ENCODE data around the gene GPR75.
"Not testable (repeated sequence)": the region's sequence is repeated elsewhere in the genome, so short reads cannot be mapped to it uniquely, and the experiment has no call there.

Gene GPR75

DNA sequence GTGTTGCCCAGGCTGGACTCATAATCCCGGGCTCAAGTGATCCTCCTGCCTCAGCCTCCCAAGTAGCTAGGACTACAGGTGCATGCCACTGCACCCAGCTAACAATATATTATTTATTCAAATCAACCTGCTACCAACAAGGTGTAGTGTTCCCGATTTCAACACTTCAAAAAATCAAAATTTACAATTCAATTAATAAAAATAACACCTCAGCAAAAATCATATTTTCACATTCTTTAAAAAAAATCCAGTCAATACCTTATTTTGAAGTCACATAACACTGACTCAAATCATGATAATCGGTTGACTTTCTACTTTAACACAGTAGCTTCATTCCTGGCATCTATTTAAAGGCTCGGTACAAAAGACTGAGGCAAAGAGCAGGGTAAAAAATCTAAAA lies 7.2 kb downstream of the GPR75 start:
- no peak for DNase-seq (ENCODE audit: low read depth)

- not testable (repeated sequence) for DNase-seq (ENCODE audit: low read depth)
These were observed 8.6 kb downstream of the GPR75 start for GRCh38 chr2:53851052-53851757.

- no peak for DNase-seq (ENCODE audit: low read depth)
These were observed 11.7 kb downstream of the GPR75 start for GRCh38 chr2:53848062-53848461.

DNA sequence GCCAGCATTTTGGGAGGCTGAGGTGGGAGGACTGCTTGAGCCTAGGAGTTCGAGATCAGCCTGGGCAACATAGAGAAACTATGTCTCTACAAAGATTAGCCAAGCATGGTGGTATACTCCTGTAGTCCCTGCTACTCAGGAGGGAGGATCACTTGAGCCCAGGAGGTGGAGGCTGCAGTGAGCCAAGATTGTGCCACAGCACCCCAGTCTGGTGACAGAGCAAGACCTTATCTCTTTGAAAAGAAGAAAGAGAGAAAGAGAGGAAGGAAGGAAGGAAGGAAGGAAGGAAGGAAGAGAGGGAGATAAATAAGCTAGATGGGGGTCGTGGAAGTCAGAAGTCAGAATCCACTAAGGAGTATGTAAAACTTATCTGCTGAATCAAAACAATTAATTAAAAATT lies 16.2 kb downstream of the GPR75 start:
- no peak for DNase-seq (ENCODE audit: low read depth)

DNA sequence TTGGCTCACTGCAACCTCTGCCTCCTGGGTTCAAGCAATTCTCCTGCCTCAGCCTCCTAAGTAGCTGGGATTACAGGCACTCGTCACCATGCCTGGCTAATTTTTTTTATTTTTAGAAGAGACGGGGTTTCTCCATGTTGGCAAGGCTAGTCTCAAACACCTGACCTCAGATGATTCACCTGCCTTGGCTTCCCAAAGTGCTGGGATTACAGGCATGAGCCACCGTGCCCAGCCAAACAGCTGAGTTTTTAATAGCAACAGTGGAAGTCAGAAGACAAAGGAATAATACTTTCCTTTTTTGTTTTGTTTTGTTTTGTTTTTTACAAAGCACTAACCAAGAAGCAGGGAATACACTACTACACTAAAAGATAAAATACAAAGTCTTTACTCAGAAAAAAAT lies 16.9 kb downstream of the GPR75 start:
- no peak for DNase-seq (ENCODE audit: low read depth)

DNA sequence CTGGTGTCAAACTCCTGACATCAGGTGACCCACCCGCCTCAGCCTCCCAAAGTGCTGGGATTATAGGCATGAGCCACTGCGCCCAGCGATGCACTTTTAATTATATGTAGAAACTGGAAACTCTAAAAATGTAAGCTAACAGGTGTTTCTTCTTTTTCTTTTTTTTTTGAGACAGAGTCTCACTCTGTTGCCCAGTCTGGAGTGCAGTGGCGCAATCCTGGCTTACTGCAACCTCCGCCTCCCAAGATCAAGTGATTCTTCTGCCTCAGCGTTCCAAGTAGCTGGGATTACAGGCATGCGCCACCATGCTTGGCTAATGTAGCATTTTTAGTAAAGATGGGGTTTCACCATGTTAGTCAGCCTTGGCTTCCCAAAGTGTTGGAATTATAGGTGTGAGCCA lies 18.1 kb downstream of the GPR75 start:
- not testable (repeated sequence) for DNase-seq (ENCODE audit: low read depth)

- DNase-seq (ENCODE audit: low read depth) = no peak
These were observed 19.2 kb downstream of the GPR75 start for GRCh38 chr2:53840580-53840979.

DNA sequence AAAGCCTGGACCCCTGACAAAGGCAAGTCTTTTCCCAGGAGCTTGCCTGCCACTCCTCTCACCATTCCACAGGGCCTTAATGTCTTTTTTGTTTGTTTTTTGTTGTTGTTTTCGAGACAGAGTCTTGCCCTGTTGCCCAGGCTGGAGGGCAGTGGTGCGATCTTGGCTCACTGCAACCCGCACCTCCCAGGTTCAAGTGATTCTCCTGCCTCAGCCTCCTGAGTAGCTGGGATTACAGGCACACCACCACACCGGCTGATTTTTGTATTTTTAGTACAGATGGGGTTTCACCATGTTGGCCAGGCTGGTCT lies 29.8 kb downstream of the GPR75 start:
- not testable (repeated sequence) for DNase-seq (ENCODE audit: low read depth)

DNA sequence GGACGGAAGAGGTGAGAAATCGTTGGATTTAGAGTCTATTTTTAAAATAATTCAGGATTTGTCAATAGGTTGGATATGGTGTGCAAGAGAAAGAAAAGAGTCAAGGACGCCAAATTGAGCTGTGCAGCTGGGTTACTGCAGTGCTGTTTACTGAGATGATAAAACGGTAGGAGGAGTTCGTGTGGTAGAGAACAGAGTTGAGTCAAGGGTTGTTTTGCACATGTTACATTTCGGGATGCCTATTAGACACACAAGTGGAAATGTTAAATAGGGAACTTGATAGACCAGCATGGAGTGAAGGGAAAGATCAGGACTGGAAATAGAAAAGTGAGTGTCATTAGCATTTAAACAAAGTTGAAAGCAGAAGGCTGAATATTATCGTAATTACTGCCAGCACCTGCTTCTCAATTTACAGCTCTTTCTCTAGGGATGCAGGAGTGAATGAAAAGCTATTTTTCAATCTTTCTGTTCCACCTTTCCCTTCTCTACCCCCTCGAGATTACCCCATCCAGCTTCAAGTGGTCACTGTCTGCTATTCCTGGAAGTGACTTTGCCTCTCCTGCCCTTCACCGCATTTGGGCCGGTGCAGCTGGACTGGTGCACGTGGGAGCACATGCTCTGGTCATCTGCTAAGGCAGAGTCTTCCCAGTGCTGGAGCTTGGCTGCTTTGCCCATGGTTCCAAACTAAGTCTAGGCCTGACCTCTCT lies 30.3 kb downstream of the GPR75 start:
- no peak for DNase-seq (ENCODE audit: low read depth)

DNA sequence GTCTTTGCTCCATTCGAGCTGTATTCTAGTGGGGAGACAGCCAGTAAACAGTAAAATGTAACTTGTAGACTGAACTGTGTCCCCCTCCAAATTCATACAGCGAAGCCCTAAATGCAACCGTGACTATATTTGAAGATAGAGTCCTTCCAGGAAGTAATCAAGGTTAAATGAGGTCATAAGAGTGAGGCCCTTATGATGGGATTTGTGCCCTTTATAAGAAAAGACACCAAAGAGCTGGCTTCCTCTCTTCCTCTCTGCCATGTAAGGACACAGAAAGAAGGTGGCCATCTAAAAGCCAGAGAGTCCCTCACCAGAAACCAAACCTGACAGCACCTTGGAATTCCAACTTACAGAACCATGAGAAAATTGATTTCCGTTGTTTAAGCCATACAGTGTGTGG lies 31.4 kb downstream of the GPR75 start:
- no peak for DNase-seq (ENCODE audit: low read depth)

DNA sequence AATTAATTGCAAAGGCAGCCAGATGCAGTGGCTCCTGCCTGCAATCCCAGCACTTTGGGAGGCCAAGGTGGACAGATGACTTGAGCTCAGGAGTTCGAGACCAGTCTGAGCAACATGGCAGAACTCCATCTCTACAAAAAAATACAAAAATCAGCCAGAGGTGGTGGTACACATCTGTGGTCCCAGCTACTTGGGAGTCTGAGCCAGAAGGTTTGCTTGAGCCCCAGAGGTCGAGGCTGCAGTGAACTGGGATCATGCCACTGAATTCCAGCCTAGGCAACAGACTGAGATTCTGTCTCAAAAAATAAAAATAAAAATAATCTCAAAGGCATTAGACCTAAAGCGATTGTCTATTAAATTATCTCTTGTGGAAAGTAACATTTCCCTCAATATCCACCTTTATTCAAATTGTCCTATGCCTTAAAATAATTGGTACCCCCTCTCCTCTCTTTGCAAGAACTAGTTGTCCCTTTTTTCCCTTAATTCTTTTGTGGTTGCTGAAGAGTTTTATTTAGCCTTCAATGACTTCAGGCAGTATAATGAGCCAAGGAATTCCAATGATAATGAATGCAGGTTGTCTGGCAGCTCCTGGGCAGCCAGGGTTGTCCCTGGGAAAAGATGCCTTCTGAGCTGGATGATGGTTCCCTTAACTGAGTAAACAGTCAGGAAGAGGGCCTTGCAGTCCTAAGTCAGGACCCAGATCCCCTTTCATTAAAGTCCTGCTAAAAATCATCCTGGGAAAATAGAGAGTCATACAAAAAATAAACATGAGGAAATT lies 32.2 kb downstream of the GPR75 start:
- no peak for DNase-seq (ENCODE audit: low read depth)

GRCh38 chr2:53826587-53827397 lies 33.0 kb downstream of the GPR75 start:
- no peak for DNase-seq (ENCODE audit: low read depth)

- DNase-seq (ENCODE audit: low read depth) = no peak
These were observed 33.7 kb downstream of the GPR75 start for GRCh38 chr2:53826030-53826410.

- not testable (repeated sequence) for DNase-seq (ENCODE audit: low read depth)
These were observed 36.1 kb downstream of the GPR75 start for GRCh38 chr2:53823639-53824038.

GRCh38 chr2:53821810-53822209 lies 38.0 kb downstream of the GPR75 start:
- DNase-seq (ENCODE audit: low read depth) = no peak

DNA sequence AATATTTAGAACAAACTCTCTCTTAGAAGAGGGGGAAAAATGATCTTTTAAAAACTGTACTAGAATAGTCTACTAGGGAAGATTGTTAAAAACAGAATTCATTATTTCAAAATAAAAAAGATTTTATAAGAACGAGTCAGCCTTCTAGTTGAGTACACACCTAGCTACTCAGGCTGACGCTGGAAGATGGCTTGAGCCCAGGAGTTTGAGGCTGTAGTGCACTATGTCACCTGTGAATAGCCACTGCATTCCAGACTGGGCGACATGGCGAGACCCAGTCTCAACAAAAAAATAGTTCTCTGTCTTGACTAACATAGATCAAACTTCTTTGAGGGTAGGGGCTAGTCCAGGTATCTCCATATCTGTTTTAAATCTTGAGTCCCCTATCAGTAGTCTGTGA lies 39.1 kb downstream of the GPR75 start:
- no peak for DNase-seq (ENCODE audit: low read depth)

- no peak for DNase-seq (ENCODE audit: low read depth)
These were observed 39.7 kb downstream of the GPR75 start for GRCh38 chr2:53820048-53820447.

- DNase-seq (ENCODE audit: low read depth) = no peak
These were observed 40.1 kb downstream of the GPR75 start for GRCh38 chr2:53819634-53820033.

GRCh38 chr2:53818854-53819435 lies 40.8 kb downstream of the GPR75 start:
- no peak for DNase-seq (ENCODE audit: low read depth)

DNA sequence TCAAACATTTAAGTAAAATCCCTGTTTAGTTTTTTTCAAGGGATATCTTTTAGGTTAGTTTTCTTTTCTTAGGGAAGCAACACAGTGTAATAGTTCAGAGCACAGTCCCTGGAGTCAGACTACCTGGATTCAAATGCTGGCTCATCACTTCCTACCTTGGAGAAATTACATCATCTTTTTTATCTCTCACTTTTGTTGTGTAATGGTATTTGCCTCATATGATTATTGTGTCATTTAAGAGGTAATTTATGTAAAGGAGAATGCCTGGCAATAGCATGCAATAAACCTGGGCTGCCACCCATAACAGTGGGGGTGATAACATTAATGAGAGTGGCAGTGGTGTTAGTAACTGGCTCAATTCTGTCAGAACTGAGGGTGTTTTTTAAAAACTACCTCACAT lies 46.6 kb downstream of the GPR75 start:
- DNase-seq (ENCODE audit: low read depth) = no peak

- DNase-seq (ENCODE audit: low read depth) = no peak
These were observed 48.2 kb downstream of the GPR75 start for GRCh38 chr2:53811601-53812000.

Measured in stimulated activated CD8-positive, alpha-beta memory T cell treated with anti-CD3 and anti-CD28 coated beads, Interleukin-12 subunit alpha, Interleukin-12 subunit beta, amount 100 ng/mL, for 1 hour (primary cell).